B cell (primary cell): ENCODE measurements around the gene KCTD10. TPM values are rescaled to one million over a fixed set of nuclear protein-coding genes. Genes with fewer than 3 reads are reported as not detected.

ENCODE experiments used
- ATAC-seq: fragments of 200-7000 bp; cut with Tn5 transposase; one replicate; pipeline ENCODE4 v1.10.0; 2021; ENCODE audit warnings: low read depth, mild to moderate bottlenecking, moderate number of reproducible peaks, moderate library complexity
- CTCF ChIA-PET: fragments of 350-600 bp; sonication (Branson Sonifier 250); formaldehyde crosslinking; loops from one replicate; lab custom pipeline; 2021; ENCODE audit warnings: antibody characterized with exemption, inconsistent platforms; lab: Charles Lee
- POLR2A ChIA-PET: fragments of 350-600 bp; sonication (Branson Sonifier 250); formaldehyde crosslinking; loops from one replicate; lab custom pipeline; 2021; ENCODE audit warnings: antibody characterized with exemption; lab: Charles Lee
- DNase-seq: peaks from one replicate; pipeline ENCODE4 v3.0.0; 2013
- H2AFZ ChIP-seq: 2 replicates; pipeline ENCODE4 v1.6.1; 2012; ENCODE audit warnings: mild to moderate bottlenecking, low read depth, low read length; ENCODE audit not compliant: insufficient read depth, poor library complexity, severe bottlenecking
- H3K27ac ChIP-seq, 2 donors: 1 replicate in 1 of 2; 2 replicates in 1 of 2; pipeline ENCODE4 v1.5.1; 2012 to 2013; ENCODE audit warnings: low read length in 2 of 2, mild to moderate bottlenecking in 2 of 2, moderate library complexity in 1 of 2
- H3K27me3 ChIP-seq, 4 experiments: fragments of 200-600 bp in 1 of 4; sonication (generic) in 1 of 4; replicated peaks in 1 of 4; 1 replicate in 2 of 4; 2 replicates in 2 of 4; pipeline versions ENCODE4 v1.6.1 to v1.7.0; 2013 to 2016; ENCODE audit warnings: low read length in 3 of 4, mild to moderate bottlenecking in 2 of 4, mixed read lengths in 1 of 4, moderate library complexity in 1 of 4; ENCODE audit not compliant: insufficient read depth in 4 of 4, control insufficient read depth in 3 of 4; ENCODE audit errors: control extremely low read depth in 1 of 4
- H3K36me3 ChIP-seq, 2 experiments: replicated peaks in 1 of 2; 1 replicate in 1 of 2; 2 replicates in 1 of 2; pipeline versions ENCODE4 v1.6.1 to v1.7.1; 2013; ENCODE audit warnings: low read length in 1 of 2; ENCODE audit not compliant: insufficient read depth in 2 of 2, control insufficient read depth in 1 of 2; ENCODE audit errors: control extremely low read depth in 1 of 2, extremely low read depth in 1 of 2
- H3K4me1 ChIP-seq, 2 donors: fragments of 200-600 bp in 1 of 2; sonication (generic) in 1 of 2; 1 replicate in 1 of 2; 2 replicates in 1 of 2; pipeline versions ENCODE4 v1.5.1 to v1.6.1; 2013 to 2017; ENCODE audit warnings: low read length in 2 of 2; ENCODE audit not compliant: control insufficient read depth in 2 of 2, insufficient read depth in 2 of 2
- H3K4me2 ChIP-seq: replicated peaks from 2 replicates; pipeline ENCODE3; 2012; ENCODE audit warnings: mild to moderate bottlenecking, low read depth, low read length; ENCODE audit not compliant: poor library complexity, severe bottlenecking
- H3K4me3 ChIP-seq, 5 experiments: fragments of 200-600 bp in 1 of 5; sonication (generic) in 1 of 5; 1 replicate in 3 of 5; 2 replicates in 2 of 5; pipeline versions ENCODE4 v1.5.1 to v1.7.0; 2011 to 2016; ENCODE audit warnings: low read length in 4 of 5, mild to moderate bottlenecking in 4 of 5, low read depth in 2 of 5, control low read depth in 1 of 5, moderate library complexity in 1 of 5; ENCODE audit not compliant: insufficient read depth in 1 of 5; ENCODE audit errors: control extremely low read depth in 1 of 5, extremely low read depth in 1 of 5
- H3K79me2 ChIP-seq: fragments of 200-600 bp; sonication (generic); one replicate; pipeline ENCODE4 v1.6.0; 2016; ENCODE audit warnings: low read length; ENCODE audit not compliant: control insufficient read depth, insufficient read depth
- H3K9ac ChIP-seq: fragments of 200-600 bp; sonication (generic); 2 replicates; pipeline ENCODE4 v1.6.1; 2017; ENCODE audit warnings: mild to moderate bottlenecking, low read length, moderate library complexity
- H3K9me3 ChIP-seq, 3 donors: one replicate each; pipeline versions ENCODE4 v1.6.1 to v1.7.1; 2013; ENCODE audit warnings: low read length in 2 of 3; ENCODE audit not compliant: control insufficient read depth in 2 of 3, insufficient read depth in 1 of 3; ENCODE audit errors: control extremely low read depth in 1 of 3
- H4K20me1 ChIP-seq: 2 replicates; pipeline ENCODE4 v1.6.0; 2012; ENCODE audit warnings: mild to moderate bottlenecking, low read length; ENCODE audit not compliant: insufficient read depth, control insufficient read depth, poor library complexity, severe bottlenecking
- H3K27ac Mint-ChIP-seq: one replicate; pipeline ENCODE4 v1.8.0; 2021; ENCODE audit warnings: mixed read lengths
- H3K27me3 Mint-ChIP-seq: one replicate; pipeline ENCODE4 v1.8.0; 2021; ENCODE audit warnings: mixed read lengths
- H3K4me1 Mint-ChIP-seq: one replicate; pipeline ENCODE4 v1.8.0; 2021; ENCODE audit warnings: mixed read lengths
- H3K4me3 Mint-ChIP-seq: one replicate; pipeline ENCODE4 v1.8.0; 2021; ENCODE audit warnings: mixed read lengths
- H3K9me3 Mint-ChIP-seq: one replicate; pipeline ENCODE4 v1.8.0; 2022; ENCODE audit warnings: mixed read lengths; ENCODE audit not compliant: insufficient read depth
- CTCF ChIP-seq: fragments of 200-600 bp; IDR thresholded peaks from one replicate; pipeline ENCODE4 v1.8.0; 2022; ENCODE audit warnings: antibody characterized with exemption, mild to moderate bottlenecking
- EZH2 ChIP-seq: IDR thresholded peaks from 2 replicates; pipeline ENCODE4 v1.6.1; 2012; ENCODE audit warnings: borderline replicate concordance, low read depth, mild to moderate bottlenecking, moderate library complexity, low read length; ENCODE audit not compliant: insufficient read depth, poor library complexity, severe bottlenecking
- WGBS: methylation state at CpG from one replicate; pipeline ENCODE4 v1.1.5; 2013; ENCODE audit warnings: missing lambda C conversion rate; ENCODE audit not compliant: insufficient coverage; 5-methylcytosine and 5-hydroxymethylcytosine counted together
- intact Hi-C: fragments of 100-400 bp; cut with micrococcal nuclease; formaldehyde crosslinking; loops from one replicate; pipeline ENCODE4 v1.10.0; 2022
- polyA plus RNA-seq: library from polyadenylated mRNA; depleted of rRNA; stranded (reverse); fragments of >200 nt; gene quantifications from 2 replicates; pipeline ENCODE4 v1.2.3, GENCODE V29; 2012
- total RNA-seq, 2 donors: library from RNA; stranded (reverse); fragments of 120-200 nt in 1 of 2; gene quantifications; 1 replicate in 1 of 2; 2 replicates in 1 of 2; pipeline versions ENCODE4 v1.2.3 to v1.2.4, GENCODE V29; 2013 to 2022

The KCTD10 gene
- total and polyA plus RNA-seq, 2 donors (not counting 1 experiment from before 2014, with no cell fraction given): 15.4 to 30.9 TPM

- no peak for TF ChIP-seq EZH2
- TF ChIP-seq CTCF: no peak
- no peak overlapping the region for H2AFZ ChIP-seq
- intact Hi-C loops: no loop called here
- no peak for ATAC-seq
- ChIA-PET POLR2A (no interaction called here), CTCF (no interaction called here)
- no peak overlapping the region for H3K9ac ChIP-seq
- H3K27ac Mint-ChIP-seq: no peak overlapping the region
- no peaks in the 10 kb centered on the region for H4K20me1 ChIP-seq
- H3K36me3 ChIP-seq: peaks cover 20 to 75% of the 10 kb centered on the region in 2 experiments
- WGBS: 100% methylated on average over 1 of the region's 1 CpG
- H3K27me3 ChIP-seq: no peaks in the 10 kb centered on the region
- no peaks in the 10 kb centered on the region for H3K79me2 ChIP-seq
- H3K4me1 ChIP-seq: no peaks in the 10 kb centered on the region
- H3K4me3 Mint-ChIP-seq: no peak overlapping the region
- H3K27ac ChIP-seq: no peak overlapping the region
- H3K9me3 ChIP-seq: no peaks in the 10 kb centered on the region
- DNase-seq: no peak
- no peaks in the 10 kb centered on the region for H3K27me3 Mint-ChIP-seq
- H3K9me3 Mint-ChIP-seq: no peaks in the 10 kb centered on the region
- no peaks in the 10 kb centered on the region for H3K4me1 Mint-ChIP-seq
- no peak overlapping the region for H3K4me3 ChIP-seq
- H3K4me2 ChIP-seq: no peak overlapping the region
Observed at GRCh38 chr12:109512608-109513007, 35.5 kb upstream of the KCTD10 start.

GRCh38 chr12:109510196-109510595 lies 33.1 kb upstream of the KCTD10 start:
- no peak for ATAC-seq
- H3K27ac ChIP-seq: no peak overlapping the region

More at GRCh38 chr12:109510196-109510595, 33.1 kb upstream of the KCTD10 start:
- no peaks in the 10 kb centered on the region for H4K20me1 ChIP-seq
- no peak overlapping the region for H3K27ac Mint-ChIP-seq
- no peaks in the 10 kb centered on the region for H3K27me3 Mint-ChIP-seq
- DNase-seq: no peak
- peaks cover 27 to 84% of the 10 kb centered on the region in 2 experiments for H3K36me3 ChIP-seq
- H3K9me3 ChIP-seq: no peaks in the 10 kb centered on the region
- intact Hi-C loops: no loop called here
- H3K9ac ChIP-seq: no peak overlapping the region
- H3K4me3 ChIP-seq: no peak overlapping the region
- WGBS: 98% methylated on average over 14 of the region's 15 CpGs
- H3K4me2 ChIP-seq: no peak overlapping the region
- H2AFZ ChIP-seq: no peak overlapping the region
- CTCF ChIA-PET: interaction anchor here (1.0 kb wide), 1 partner anchor 37 kb away, joined by 3 read pairs; no protein-coding TSS in a partner anchor
- no peaks in the 10 kb centered on the region for H3K9me3 Mint-ChIP-seq
- POLR2A ChIA-PET: no interaction called here
- no peak overlapping the region for H3K4me3 Mint-ChIP-seq
- no peak for TF ChIP-seq EZH2
- TF ChIP-seq CTCF: no peak
- H3K4me1 ChIP-seq: no peaks in the 10 kb centered on the region
- H3K4me1 Mint-ChIP-seq: no peaks in the 10 kb centered on the region
- H3K79me2 ChIP-seq: no peaks in the 10 kb centered on the region
- no peaks in the 10 kb centered on the region for H3K27me3 ChIP-seq
